HepG2 (cell line): ENCODE measurements around the gene HSPB9. TPM values are rescaled to one million over a fixed set of nuclear protein-coding genes. Genes with fewer than 3 reads are reported as not detected.

Experiments
- ARID4A ChIP-seq: sonication (generic); formaldehyde crosslinking; IDR thresholded peaks from 2 replicates; pipeline ENCODE4 v1.5.0; 2020; ENCODE audit warnings: mild to moderate bottlenecking, missing genetic modification reagents, borderline replicate concordance
- ARID5B ChIP-seq: IDR thresholded peaks from 2 replicates; pipeline ENCODE4 v1.4.0; 2020; ENCODE audit warnings: mild to moderate bottlenecking, missing genetic modification reagents
- FOSL2 ChIP-seq: sonication (generic); formaldehyde crosslinking; IDR thresholded peaks from 2 replicates; pipeline ENCODE4 v1.4.0; 2020; ENCODE audit warnings: missing genetic modification reagents
- GATAD1 ChIP-seq: IDR thresholded peaks from 2 replicates; pipeline ENCODE4 v1.6.1; 2016; ENCODE audit warnings: missing genetic modification reagents, missing compliant biosample characterization
- KDM5B ChIP-seq: sonication (generic); formaldehyde crosslinking; IDR thresholded peaks from 2 replicates; pipeline ENCODE4 v1.4.0; 2020; ENCODE audit warnings: missing genetic modification reagents, mild to moderate bottlenecking, borderline replicate concordance
- NR2C2 ChIP-seq: sonication (generic); formaldehyde crosslinking; IDR thresholded peaks from 2 replicates; pipeline ENCODE4 v1.4.0; 2020; ENCODE audit warnings: missing genetic modification reagents, mild to moderate bottlenecking, moderate library complexity, borderline replicate concordance
- PAXIP1 ChIP-seq: sonication (generic); formaldehyde crosslinking; conservative IDR thresholded peaks from 2 replicates; pipeline ENCODE4 v1.4.0; 2020; ENCODE audit warnings: mild to moderate bottlenecking, missing genetic modification reagents, moderate library complexity
- PPARG ChIP-seq: conservative IDR thresholded peaks from 2 replicates; pipeline ENCODE4 v1.6.1; 2016; ENCODE audit warnings: missing biosample characterization, missing genetic modification reagents
- RORA ChIP-seq: sonication (generic); formaldehyde crosslinking; IDR thresholded peaks from 2 replicates; pipeline ENCODE4 v1.5.0; 2020; ENCODE audit warnings: mild to moderate bottlenecking, missing genetic modification reagents, moderate library complexity
- SCMH1 ChIP-seq: sonication (generic); formaldehyde crosslinking; IDR thresholded peaks from 2 replicates; pipeline ENCODE4 v1.9.0; 2021; ENCODE audit warnings: missing genetic modification reagents, mild to moderate bottlenecking, borderline replicate concordance
- SNAPC2 ChIP-seq: sonication (generic); formaldehyde crosslinking; IDR thresholded peaks from 2 replicates; pipeline ENCODE4 v1.8.1; 2022; ENCODE audit warnings: mild to moderate bottlenecking, missing genetic modification reagents
- ZGPAT ChIP-seq: IDR thresholded peaks from 2 replicates; pipeline ENCODE4 v1.6.1; 2016; ENCODE audit warnings: mild to moderate bottlenecking
- ZNF292 ChIP-seq: sonication (generic); formaldehyde crosslinking; IDR thresholded peaks from 2 replicates; pipeline ENCODE4 v1.8.1; 2022; ENCODE audit warnings: mild to moderate bottlenecking, low read depth, missing genetic modification reagents, borderline replicate concordance
- ZNF747 ChIP-seq: sonication (generic); formaldehyde crosslinking; IDR thresholded peaks from 2 replicates; pipeline ENCODE4 v1.8.1; 2023; ENCODE audit warnings: missing genetic modification reagents, mild to moderate bottlenecking, borderline replicate concordance
- polyA plus RNA-seq, 8 experiments: library from polyadenylated mRNA; depleted of rRNA in 3 of 8; stranded (reverse) in 7 of 8; unstranded in 1 of 8; fragments of >200 nt; fragmentation: Illumina TruSeq in 4 of 8; extraction: Trizol in 4 of 8; gene quantifications; 2 replicates each; pipeline versions ENCODE4 v1.2.1 to v1.2.3, GENCODE V29; 2011 to 2016; ENCODE audit warnings: low read depth in 4 of 8, missing spikeins in 1 of 8, mixed read lengths in 1 of 8; ENCODE audit not compliant: insufficient read depth in 1 of 8
- total RNA-seq, 5 experiments: library from RNA; depleted of rRNA; stranded (reverse); fragments of >200 nt; fragmentation: Illumina TruSeq; extraction: Trizol; gene quantifications; 2 replicates each; pipeline ENCODE4 v1.2.3, GENCODE V29; 2016; ENCODE audit warnings: low read depth in 1 of 5

HSPB9 gene
- total and polyA plus RNA-seq, 2 of the 13 experiments (the other 11 are each of a cell fraction or from before 2014, with no cell fraction given), result 0.05 to 0.24 TPM

GRCh38 chr17:42135664-42136653 lies 13.4 kb downstream of the HSPB9 start (continued):
- TF ChIP-seq FOSL2 (CRISPR knock-in tag) (peak; percentile 77), ZGPAT (CRISPR knock-in tag) (peak; percentile 92), SCMH1 (CRISPR knock-in tag) (no peak), KDM5B (no peak), ARID5B (CRISPR knock-in tag) (peak; percentile 83), ZNF747 (CRISPR knock-in tag) (peak; percentile 67; the same call in 1 of the 2 replicates), SNAPC2 (CRISPR knock-in tag) (peak; percentile 79; the same call in 1 of the 2 replicates), NR2C2 (peak; percentile 66; the same call in 1 of the 2 replicates), PPARG (CRISPR knock-in tag) (peak; percentile 98), PAXIP1 (CRISPR knock-in tag) (peak; percentile 76), ARID4A (peak; percentile 74; the same call in 1 of the 2 replicates), GATAD1 (peak; percentile 66), RORA (CRISPR knock-in tag) (no peak), ZNF292 (0 out of 2 replicates have a peak, but pooled peaks have one; percentile 68)
